SHP77 (cell line): Measurements from ENCODE around the gene BARX2.

Source experiments
- DNase-seq, 2 experiments: peaks; one replicate each; lab custom pipeline; 2025; lab: John Stamatoyannopoulos, UW

BARX2 gene

DNA sequence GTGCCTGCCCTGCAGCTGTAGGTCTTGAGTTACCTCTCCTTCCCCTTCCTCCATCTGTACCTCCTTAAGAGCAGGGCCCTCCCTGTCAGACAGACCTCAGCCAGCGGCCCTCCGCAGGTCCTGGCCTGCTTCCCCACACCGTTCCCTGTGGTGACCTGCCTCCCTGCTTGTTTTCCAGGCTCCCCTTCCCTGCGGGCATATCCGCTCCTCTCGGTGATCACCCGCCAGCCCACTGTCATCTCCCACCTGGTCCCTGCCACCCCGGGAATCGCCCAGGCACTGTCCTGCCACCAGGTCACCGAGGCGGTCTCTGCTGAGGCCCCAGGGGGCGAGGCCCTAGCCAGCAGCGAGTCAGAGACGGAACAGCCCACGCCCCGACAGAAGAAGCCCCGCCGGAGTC, 60.9 kb downstream of the BARX2 start:
- no peak for DNase-seq

DNA sequence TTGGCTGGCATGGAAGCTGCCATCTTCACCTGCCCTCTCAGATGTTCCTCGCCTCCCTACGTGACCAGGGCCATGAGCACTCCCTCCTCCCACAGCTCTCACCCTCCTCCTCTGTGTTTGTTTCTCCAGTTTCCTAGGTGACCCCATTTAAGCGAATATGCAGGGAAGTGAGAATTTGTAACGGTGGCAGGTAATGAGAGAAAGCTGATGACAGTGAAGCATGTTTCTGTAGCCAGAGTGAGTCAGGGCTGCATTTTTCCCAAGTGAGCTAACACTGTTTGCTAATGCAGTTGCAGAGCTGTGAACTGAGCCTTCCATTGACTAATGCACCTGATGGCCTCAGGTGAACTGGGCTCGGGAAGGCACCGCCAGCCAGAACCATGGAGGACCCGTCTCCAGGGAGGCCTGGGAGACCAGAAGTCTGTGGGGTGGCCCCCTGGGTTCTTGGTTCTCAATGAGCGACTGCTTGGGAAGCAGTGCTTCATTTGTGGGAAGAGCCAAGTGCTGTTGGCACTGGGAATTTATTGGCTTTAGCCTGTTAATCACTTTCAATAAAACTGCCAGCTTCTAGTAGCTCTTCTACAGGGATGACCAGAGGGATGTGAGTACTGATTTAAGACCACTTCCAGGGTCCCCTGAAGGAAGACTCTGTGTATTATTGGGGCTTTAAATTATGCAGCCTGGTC, 64.5 kb downstream of the BARX2 start:
- no peak for DNase-seq

DNA sequence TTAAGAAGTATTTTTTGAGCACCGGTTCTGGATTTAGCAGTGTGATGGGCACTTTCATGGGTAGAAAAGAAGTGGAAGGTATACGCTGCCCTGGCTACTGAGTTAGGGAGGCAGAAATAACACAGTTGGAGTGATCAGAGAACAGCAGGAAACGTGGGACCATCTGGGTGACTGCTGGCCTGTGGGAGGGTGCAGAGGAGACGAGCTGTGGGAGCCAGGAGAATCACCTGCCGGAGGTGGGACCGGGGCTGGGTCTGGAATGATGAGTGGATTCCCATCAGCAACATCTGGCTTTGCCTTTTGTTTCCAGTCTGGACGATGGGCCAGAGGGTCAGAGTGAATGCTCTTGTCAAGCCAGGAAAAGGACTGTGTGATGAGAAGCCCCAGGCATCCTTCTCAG, 66.5 kb downstream of the BARX2 start:
- DNase-seq: no peak

DNA sequence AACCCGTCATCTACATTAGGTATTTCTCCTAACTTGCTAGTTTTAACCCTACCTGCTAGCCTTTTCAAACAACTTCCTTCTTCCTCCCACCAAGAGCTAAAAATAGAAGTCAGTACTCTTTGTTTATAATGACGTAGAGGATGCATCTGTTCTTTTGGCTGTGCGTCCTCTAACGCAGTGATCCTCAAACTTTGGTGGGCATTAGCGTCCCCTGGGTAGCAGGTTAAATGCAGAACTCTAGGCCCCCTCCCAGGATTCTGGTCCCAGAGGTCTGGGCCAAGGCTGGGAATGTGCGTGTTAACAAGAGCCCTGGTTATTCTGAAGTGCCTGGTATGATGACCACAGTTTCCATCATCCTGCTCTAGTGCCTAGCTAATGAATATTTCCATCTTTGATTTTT, 67.6 kb downstream of the BARX2 start:
- no peak for DNase-seq

GRCh38 chr11:129444274-129444673, 68.6 kb downstream of the BARX2 start:
- no peak for DNase-seq

GRCh38 chr11:129445226-129445625, 69.6 kb downstream of the BARX2 start:
- no peak for DNase-seq

GRCh38 chr11:129446572-129446971, 70.9 kb downstream of the BARX2 start:
- DNase-seq: no peak

DNA sequence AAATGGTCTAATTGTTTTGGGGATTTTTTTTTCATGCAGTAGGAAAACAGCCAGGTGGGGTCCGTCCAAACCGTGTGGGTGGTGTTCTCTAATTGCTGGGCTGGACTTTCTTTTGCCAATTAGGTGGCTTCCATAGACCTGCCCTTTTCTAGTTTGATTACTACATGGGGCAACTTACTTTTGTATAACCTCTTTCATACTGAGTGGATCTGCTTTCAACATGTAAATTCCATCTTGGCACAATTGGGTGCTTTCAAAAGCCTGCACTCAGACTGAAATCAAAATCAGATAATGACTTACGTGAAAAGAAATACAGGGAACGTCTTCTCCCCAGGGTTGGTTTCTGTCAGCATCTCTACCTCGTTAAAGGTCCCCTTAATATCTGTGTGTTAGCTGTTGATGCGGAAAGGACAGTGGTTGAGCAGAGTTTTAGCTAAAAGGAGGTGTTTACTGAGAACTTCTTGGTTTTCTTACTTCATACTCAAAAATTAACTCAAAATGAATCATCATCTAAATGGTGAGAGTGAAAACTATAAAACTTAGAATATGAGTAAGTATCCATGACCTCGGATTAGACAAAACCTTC, 72.1 kb downstream of the BARX2 start:
- no peak for DNase-seq

DNA sequence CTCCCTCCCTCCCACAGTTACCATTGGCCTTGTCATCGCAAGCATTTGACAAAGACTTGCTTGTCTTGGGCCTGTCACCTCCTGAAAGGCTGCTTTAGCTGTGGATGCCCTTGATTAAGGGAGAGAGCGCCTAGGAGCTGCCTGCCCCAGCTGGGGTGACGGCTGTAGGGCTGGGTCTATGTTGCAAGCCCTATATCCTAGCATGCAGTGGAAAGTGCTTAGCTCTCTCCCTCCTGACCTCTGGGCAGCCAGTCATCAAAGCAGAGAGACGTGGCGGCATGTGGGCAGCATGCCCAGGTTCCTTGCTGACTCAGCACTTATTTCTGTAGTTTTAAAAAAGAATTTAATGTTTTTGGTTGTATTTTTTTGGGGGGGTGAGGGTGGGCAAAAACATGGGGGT, 75.9 kb downstream of the BARX2 start:
- DNase-seq: no peak

- DNase-seq: no peak
Observed at GRCh38 chr11:129453293-129453721, 77.7 kb downstream of the BARX2 start.

GRCh38 chr11:129455101-129455500, 79.5 kb downstream of the BARX2 start:
- no peak for DNase-seq

DNA sequence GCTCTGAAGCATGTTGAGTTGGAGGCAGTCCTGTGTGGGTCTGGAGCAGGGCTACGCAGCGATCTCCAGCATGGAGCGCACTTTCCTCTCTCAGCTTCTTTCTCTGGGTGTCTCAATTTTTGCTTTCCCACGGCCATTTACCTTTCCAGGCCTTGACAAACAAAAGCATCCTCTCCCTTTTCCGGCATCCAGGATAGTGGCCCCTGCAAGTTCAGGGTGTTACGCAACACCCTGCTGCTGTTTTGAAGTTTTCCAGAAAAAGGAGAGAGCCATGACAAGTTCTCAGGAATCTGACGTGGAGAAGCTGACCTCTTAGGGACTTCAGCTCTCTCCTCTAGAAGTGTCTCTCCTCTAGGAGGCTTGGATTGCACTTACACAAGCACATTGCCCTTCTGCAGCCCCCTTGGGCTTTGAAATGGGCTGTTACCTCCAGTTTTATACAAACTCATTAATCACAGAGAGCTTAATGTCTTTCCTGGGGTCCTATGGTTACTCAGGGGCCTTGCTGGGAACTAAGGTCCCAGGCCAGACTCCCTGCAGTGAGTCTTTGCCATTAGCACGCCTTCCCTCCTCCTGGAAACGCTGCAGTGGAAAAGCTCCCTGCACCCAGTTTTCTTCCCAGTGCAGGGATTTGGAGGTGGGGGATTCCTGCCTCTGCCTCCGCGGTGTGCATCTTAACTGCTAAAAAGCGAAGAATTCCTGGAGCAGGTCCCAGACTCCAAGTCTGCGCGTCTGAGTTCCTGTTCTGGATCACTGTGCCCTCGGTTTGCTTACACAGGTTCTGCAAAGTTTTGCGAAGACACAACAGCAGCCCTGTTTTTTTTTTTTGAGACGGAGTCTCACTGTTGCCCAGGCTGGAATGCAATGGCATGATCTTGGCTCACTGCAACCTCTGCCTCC, 80.4 kb downstream of the BARX2 start:
- DNase-seq: no peak

GRCh38 chr11:129457321-129457720, 81.7 kb downstream of the BARX2 start:
- DNase-seq: no peak

DNA sequence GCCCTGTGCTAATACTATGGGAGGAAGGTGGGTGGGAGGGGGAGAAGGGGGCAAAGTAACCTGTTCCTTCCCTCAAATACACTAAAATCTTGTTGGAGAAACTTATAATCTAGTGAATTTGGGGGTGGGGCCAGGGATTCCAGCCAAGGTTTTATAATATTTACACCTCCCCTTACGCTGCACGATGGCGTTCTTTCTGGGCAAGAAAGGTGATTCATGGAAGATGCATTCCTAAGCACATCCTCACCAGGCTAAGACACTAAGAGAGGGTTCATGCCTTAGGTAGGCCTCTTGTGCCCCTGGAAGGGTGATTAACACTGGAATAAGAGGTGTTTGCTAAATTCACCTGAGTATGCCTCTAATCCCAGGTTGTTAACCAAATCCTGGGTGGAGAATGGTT, 82.6 kb downstream of the BARX2 start:
- no peak for DNase-seq

GRCh38 chr11:129458756-129459535, 83.3 kb downstream of the BARX2 start:
- DNase-seq: peak; percentile 32 to 43

- peak; percentile 58 to 63 for DNase-seq
Observed at GRCh38 chr11:129460714-129461113, 85.1 kb downstream of the BARX2 start.

DNA sequence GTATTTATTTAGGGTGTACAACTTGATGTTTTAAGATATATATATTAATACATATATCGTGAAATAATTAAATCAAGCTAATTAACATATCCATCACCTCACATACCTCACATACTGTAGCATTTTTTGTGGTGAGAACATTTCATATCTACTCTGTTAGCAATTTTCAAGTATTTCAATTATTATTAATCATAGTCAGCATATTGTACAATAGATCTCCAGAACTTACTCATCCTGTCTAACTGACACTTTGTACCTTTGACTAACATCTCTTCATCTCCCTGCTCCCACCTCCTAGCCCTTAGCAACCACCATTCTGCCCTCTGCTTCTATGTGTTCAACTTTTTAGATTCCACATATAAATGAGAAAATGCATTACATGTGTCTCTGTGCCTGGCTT, 108.4 kb downstream of the BARX2 start:
- no peak for DNase-seq

GRCh38 chr11:129489249-129489648, 113.6 kb downstream of the BARX2 start:
- no peak for DNase-seq

- no peak for DNase-seq
Observed at GRCh38 chr11:129490004-129490403, 114.4 kb downstream of the BARX2 start.

GRCh38 chr11:129493746-129494145, 118.1 kb downstream of the BARX2 start:
- DNase-seq: no peak
